Forelimb muscle (tissue), 1 donor: ENCODE results near the gene GPD1L. TPM values are rescaled to one million over a fixed set of nuclear protein-coding genes. Genes with fewer than 3 reads are reported as not detected.

ENCODE experiments used
- polyA plus RNA-seq: library from polyadenylated mRNA; unstranded; fragments of 120-200 nt; gene quantifications from one replicate; pipeline ENCODE4 v1.2.1, GENCODE V29; 2013; ENCODE audit not compliant: insufficient read length

The GPD1L gene
- polyA plus RNA-seq, 1 donor, result 43.4 TPM

Other genes with a start within 250 kb of the GPD1L start
- 6.8 TPM for gene OSBPL10, start 125.4 kb upstream of the GPD1L start, polyA plus RNA-seq
- 0.47 TPM for gene ZNF860, start 124.9 kb upstream of the GPD1L start, polyA plus RNA-seq
- 1.0 TPM for gene CMTM8, start 132.1 kb downstream of the GPD1L start, polyA plus RNA-seq